ENCODE results near the gene NUPR2.
"Not testable (repeated sequence)": the region's sequence is repeated elsewhere in the genome, so short reads cannot be mapped to it uniquely, and the experiment has no call there.

Gene NUPR2

GRCh38 chr7:56074371-56074791 lies 41.8 kb downstream of the NUPR2 start:
- Mint-ChIP-seq H3K36me3 (ENCODE audit: low read depth) (peaks cover 16% of the 10 kb centered on the region), H3K4me1 (ENCODE audit: low read depth) (peaks cover 7% of the 10 kb centered on the region), H3K9me3 (no peaks in the 10 kb centered on the region), H3K27ac (no peak overlapping the region), H3K27me3 (ENCODE audit: low read depth) (no peaks in the 10 kb centered on the region), H3K4me3 (no peak overlapping the region)

- not testable (repeated sequence) for H3K9me3 Mint-ChIP-seq; H3K4me3 Mint-ChIP-seq; H3K27ac Mint-ChIP-seq; H3K27me3 Mint-ChIP-seq (ENCODE audit: low read depth)
- peaks cover 34% of the 10 kb centered on the region for H3K36me3 Mint-ChIP-seq (ENCODE audit: low read depth)
- H3K4me1 Mint-ChIP-seq (ENCODE audit: low read depth), result peaks cover 23% of the 10 kb centered on the region
Observed at GRCh38 chr7:56066376-56066775, 49.8 kb downstream of the NUPR2 start.
